HFF-Myc (cell line): ENCODE data around the gene RNF128.

Experiments
- DNase-seq: peaks from one replicate; pipeline ENCODE4 v3.0.0-alpha.2; 2011; ENCODE audit warnings: low read depth; ENCODE audit errors: extremely low read depth
- H3K4me3 ChIP-seq: replicated peaks from 2 replicates; pipeline ENCODE4 v1.5.1; 2011; ENCODE audit warnings: low read depth, mild to moderate bottlenecking, control low read depth, low read length
- TF ChIP-seq, protein P1 (sequence below): IDR thresholded peaks from 2 replicates; pipeline ENCODE4 v1.5.1; 2012; ENCODE audit warnings: mild to moderate bottlenecking, low read depth, low read length, control low read depth; ENCODE audit errors: missing control alignments

The RNF128 gene

DNA sequence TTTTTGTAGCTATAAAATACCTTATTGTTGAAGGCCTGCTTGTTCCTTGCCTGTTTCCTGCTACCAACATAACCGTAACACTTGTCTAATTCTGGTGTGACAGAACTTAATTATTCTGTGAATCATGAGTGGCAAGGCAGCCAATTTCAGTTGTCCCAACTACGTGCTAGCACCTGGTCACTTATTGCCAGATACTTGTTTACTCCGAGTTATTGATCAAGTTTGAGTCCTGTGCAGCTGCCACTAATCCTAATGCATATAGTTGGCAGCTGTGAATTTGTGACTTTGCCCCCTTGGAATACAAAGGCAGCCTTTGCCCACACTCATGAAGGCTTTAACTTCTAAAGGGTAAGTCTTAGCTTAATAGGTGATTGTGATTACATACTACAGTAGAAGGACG, 7.8 kb upstream of the RNF128 start:
- H3K4me3 ChIP-seq, result no peak overlapping the region
- DNase-seq, result no peak
- TF ChIP-seq, protein P1, sequence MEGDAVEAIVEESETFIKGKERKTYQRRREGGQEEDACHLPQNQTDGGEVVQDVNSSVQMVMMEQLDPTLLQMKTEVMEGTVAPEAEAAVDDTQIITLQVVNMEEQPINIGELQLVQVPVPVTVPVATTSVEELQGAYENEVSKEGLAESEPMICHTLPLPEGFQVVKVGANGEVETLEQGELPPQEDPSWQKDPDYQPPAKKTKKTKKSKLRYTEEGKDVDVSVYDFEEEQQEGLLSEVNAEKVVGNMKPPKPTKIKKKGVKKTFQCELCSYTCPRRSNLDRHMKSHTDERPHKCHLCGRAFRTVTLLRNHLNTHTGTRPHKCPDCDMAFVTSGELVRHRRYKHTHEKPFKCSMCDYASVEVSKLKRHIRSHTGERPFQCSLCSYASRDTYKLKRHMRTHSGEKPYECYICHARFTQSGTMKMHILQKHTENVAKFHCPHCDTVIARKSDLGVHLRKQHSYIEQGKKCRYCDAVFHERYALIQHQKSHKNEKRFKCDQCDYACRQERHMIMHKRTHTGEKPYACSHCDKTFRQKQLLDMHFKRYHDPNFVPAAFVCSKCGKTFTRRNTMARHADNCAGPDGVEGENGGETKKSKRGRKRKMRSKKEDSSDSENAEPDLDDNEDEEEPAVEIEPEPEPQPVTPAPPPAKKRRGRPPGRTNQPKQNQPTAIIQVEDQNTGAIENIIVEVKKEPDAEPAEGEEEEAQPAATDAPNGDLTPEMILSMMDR, result no peak

DNA sequence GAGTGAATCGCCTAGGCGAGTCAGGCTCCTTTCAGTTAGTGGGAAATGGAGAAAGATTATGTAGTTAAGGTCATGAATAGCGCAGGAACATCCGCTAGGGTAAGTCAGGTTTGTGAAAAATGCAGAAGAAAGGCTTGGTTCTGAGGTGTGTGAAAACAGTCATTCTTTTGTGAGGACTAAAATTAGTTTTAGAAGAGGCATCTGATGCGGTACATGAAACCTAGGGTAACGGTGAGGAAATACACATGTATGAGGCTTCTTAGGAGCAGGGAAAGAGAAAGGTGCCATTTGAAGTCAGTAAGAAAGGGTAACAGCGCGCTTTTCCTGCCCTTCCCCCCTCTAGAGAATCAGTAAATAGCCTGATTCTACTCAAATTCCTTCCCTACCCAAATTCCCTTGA, 570 bp upstream of the RNF128 start:
- DNase-seq, result no peak
- TF ChIP-seq, protein P1, result no peak
- peak overlapping the region; percentile 39 for H3K4me3 ChIP-seq

DNA sequence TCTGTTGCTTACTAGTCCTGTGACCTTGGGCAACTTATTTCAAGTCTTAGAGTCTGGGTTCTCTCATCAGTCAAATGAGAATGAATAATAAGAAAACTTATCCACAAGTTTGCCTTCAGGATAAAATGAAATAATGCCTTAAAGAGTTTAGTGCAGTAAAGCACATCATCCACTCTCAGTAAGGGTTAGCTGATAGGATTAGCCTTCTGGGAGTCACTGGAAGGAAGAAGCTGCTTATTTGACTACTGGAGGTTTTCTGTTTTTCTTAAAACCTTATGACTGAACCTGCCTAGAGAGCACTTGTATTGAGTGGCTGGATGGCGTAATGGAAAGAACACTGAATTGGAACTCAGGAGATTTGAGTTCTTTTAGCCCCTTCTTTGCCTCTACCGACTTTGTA, 1.8 kb downstream of the RNF128 start:
- no peak for DNase-seq
- H3K4me3 ChIP-seq, result no peak overlapping the region
- TF ChIP-seq, protein P1, result no peak

DNA sequence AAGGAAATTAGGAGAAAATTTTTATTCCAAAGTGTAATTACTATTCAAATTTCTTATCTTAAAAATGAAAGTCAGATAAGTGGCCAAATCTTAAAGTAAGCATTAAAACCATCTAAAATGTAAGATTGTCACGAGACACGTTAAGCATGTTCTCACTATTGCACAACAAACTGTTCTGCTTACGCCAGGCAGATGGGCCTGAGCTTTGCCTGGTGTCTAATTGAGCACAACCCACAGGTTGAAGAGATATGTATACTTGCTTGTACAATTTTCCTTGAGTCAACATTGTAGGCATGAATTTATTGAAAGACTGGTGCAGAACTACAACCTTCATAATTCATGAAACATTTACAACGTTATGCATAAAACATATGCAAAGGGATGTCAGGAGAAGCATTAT, 3.9 kb downstream of the RNF128 start:
- DNase-seq, result no peak
- no peak overlapping the region for H3K4me3 ChIP-seq
- TF ChIP-seq, protein P1, result no peak

DNA sequence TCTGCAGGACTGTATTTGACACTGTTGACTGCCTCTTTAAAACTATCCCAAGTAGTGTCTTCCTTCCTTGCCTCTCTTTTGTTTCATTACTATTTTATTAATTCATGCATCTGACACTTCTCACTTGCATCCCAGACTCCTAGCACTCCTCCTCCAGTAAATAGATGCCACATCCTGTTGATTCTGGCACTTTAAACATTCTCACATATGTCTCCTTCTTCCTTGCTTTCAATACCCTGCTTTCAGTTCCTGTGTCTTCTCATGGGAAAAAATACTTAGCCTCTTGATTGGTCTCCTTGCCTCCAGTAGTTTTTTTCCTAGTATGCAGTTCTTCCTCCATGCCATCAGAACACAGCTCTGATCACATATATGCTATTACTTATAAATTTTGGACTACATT, 5.1 kb downstream of the RNF128 start:
- H3K4me3 ChIP-seq, result no peak overlapping the region
- DNase-seq, result no peak
- TF ChIP-seq, protein P1, result no peak

DNA sequence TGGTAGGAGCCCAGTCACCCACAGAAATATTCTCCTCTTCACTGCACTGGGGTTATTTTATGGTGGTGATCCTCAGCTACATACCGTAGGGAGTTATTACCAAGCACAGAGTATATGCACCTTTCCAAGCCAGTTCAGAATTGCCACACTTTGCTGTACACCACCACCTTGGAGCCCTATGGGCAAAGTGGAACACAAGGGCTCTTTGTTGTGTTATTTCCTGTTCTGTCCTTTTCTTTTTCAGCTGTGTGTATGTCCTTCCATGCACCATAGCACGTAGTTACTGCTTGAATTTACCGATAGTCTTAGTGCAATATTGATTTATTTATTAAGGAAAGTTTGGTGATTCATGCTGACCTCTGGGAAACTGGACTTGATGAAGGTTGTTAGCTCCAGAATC, 8.3 kb downstream of the RNF128 start:
- no peak overlapping the region for H3K4me3 ChIP-seq
- DNase-seq, result no peak
- TF ChIP-seq, protein P1, result no peak

DNA sequence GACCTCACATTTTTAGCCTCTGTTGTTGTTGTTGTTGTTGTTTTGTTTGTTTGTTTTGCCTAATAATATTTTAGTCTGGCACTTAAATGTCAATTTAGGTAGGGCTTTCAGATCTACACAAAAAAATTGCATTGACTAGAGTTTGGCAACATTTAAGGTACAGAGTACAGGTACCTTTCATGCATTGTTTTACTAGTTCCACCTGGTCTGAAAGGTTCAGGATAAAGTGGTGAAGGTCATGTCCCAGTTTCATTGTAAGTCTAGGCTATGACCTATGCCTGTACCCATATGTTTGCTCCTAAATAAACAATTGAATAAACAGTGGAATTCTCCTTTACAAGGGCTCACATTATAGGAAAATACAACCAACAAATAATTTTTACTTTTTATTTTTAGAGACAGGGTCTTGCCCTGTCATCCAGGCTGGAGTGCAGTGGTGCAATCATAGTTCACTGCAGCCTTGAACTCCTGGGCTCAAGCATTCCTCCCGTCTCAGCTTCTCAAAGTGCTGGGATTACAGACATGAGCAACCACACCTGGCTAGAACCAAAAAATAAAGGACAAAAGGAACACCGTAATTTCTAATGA, 13.8 kb downstream of the RNF128 start:
- TF ChIP-seq, protein P1, result no peak
- H3K4me3 ChIP-seq, result no peak overlapping the region
- DNase-seq, result no peak
